CD4-positive, alpha-beta T cell treated with Interleukin-4 for 4 hours (primary cell): ENCODE measurements around the gene CREBL2.
"Not testable (repeated sequence)": the region's sequence is repeated elsewhere in the genome, so short reads cannot be mapped to it uniquely, and the experiment has no call there.

Experiments
- DNase-seq: peaks from one replicate; pipeline ENCODE4 v3.0.0-alpha.2; 2020

The CREBL2 gene

GRCh38 chr12:12642916-12643315 lies 31.2 kb downstream of the CREBL2 start:
- no peak for DNase-seq

DNA sequence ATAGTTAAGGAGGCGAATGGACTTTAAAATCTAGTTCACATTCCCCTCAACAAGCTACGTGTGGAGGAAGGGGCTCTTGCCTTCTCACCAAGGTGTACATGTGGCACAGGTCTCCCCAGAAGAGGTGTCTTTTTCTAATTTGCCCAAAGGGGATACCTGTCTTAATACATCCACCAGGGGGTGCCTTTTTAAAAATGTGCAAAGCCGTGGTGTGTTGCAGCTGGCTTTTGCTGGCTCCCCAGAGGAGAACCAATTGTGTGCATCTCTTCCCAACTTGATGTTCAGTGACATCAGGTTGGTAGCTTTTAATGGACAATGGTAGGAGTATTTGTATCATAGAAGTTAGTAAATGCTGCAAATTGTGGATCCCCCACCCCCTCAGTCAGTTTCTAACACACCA lies 33.8 kb downstream of the CREBL2 start:
- peak; percentile 73 for DNase-seq

GRCh38 chr12:12645968-12646367 lies 34.3 kb downstream of the CREBL2 start:
- not testable (repeated sequence) for DNase-seq

GRCh38 chr12:12646483-12647072 lies 34.9 kb downstream of the CREBL2 start:
- no peak for DNase-seq

DNA sequence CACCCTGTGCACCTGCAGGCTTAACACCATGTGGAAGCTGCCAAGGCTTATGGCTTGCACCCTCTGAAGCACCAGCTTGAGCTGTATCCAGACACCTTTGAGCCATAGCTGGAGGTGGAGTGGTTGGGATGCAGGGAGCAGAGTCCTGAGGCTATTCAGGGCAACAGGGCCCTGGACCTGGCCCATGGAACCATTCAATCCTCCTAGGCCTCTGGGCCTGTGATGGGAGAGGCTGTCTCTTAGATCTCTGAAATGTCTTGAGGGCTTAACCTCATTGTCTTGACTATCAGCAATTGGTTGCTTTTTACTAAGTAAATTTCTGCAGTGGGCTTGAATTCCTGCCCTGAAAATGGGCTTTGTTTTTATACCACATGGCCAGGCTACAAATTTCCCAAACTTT lies 36.6 kb downstream of the CREBL2 start:
- no peak for DNase-seq

GRCh38 chr12:12648951-12649650 lies 37.4 kb downstream of the CREBL2 start:
- no peak for DNase-seq

DNA sequence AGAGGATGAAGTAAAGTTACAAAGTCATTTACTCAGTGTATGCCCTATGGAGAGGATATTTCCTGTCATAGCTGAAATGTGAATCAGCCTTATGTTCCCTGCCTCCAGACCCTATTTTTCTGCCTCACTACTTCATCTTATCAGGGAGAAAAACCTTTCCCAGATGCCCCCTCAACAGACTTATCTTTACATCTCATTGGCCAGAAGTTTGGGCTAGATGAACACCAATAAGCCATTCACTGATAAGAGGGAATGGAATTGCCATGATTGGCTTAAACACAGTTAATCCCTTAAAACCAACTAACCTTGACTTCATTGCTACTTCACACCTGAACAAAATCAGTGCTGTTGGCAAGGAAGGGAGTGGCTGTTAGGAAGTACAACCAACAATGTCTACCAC lies 40.1 kb downstream of the CREBL2 start:
- DNase-seq = no peak

GRCh38 chr12:12652704-12653103 lies 41.0 kb downstream of the CREBL2 start:
- DNase-seq = not testable (repeated sequence)

GRCh38 chr12:12653922-12654321 lies 42.2 kb downstream of the CREBL2 start:
- no peak for DNase-seq

- no peak for DNase-seq
Observed at GRCh38 chr12:12654691-12655460, 43.2 kb downstream of the CREBL2 start.

DNA sequence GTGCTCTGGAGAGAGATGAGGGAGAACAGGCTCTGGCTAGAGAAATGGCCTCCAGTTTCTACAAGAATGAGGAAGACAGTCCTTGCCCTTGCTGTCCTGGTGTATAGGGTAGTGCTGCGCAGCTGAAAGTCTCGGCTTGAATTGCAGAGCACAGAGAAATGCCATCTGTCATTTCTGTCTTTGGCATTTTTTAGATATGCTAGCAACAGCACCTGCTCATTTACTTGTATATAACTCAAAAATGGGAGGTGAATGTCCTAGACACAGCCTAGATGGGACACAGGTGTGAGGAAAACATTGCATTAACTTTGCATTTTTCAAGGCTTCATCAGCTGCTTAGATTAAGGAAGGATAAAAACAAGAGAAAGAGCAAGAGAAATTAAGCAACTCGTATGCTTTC lies 48.5 kb downstream of the CREBL2 start:
- DNase-seq = no peak

- no peak for DNase-seq
Observed at GRCh38 chr12:12661086-12661856, 49.6 kb downstream of the CREBL2 start.

- no peak for DNase-seq
Observed at GRCh38 chr12:12663644-12664294, 52.1 kb downstream of the CREBL2 start.

- DNase-seq = no peak
Observed at GRCh38 chr12:12665194-12665593, 53.5 kb downstream of the CREBL2 start.

DNA sequence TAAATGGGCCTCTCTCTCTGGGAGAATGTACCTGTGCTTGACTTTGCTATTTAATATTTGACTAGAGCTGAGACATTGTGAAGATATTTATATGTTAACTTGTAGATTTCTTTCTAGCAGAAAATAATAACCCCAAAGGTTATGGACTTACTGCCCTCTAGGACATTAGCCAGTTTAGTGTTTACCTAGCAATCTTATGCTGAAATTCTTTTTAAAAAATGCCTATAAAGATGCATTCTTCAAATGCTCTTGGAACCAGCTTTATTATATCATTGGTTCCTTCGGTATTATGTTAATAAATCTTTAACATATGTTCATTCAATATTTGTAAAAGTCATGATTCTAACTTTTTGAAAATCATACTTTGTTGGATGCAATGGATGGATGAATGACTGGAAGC lies 56.3 kb downstream of the CREBL2 start:
- no peak for DNase-seq

- DNase-seq = no peak
Observed at GRCh38 chr12:12669020-12669419, 57.3 kb downstream of the CREBL2 start.

- DNase-seq = no peak
Observed at GRCh38 chr12:12671850-12672660, 60.4 kb downstream of the CREBL2 start.

GRCh38 chr12:12673296-12673695 lies 61.6 kb downstream of the CREBL2 start:
- no peak for DNase-seq

- DNase-seq = no peak
Observed at GRCh38 chr12:12676605-12677004, 64.9 kb downstream of the CREBL2 start.

- no peak for DNase-seq
Observed at GRCh38 chr12:12681061-12681765, 69.5 kb downstream of the CREBL2 start.

- DNase-seq = no peak
Observed at GRCh38 chr12:12682284-12682683, 70.6 kb downstream of the CREBL2 start.
